Myocyte (in vitro differentiated cells): Measurements from ENCODE around the gene RCAN1. TPM values are rescaled to one million over a fixed set of nuclear protein-coding genes. Genes with fewer than 3 reads are reported as not detected.
A peak's percentile ranks its signal among the peaks of the same experiment; 100 is the strongest.

ENCODE experiments used
- DNase-seq: peaks from one replicate; pipeline ENCODE4 v3.0.0-alpha.2; 2012; ENCODE audit warnings: low read depth
- polyA plus RNA-seq: library from polyadenylated mRNA; unstranded; fragments of >200 nt; gene quantifications from one replicate; pipeline ENCODE4 v1.2.1, GENCODE V29; 2012; ENCODE audit warnings: missing spikeins
- total RNA-seq: library from RNA; depleted of rRNA; stranded (reverse); fragments of >200 nt; gene quantifications from 2 replicates; pipeline ENCODE4 v1.2.3, GENCODE V29; 2014

Gene RCAN1
- total RNA-seq = 23.8 and 40.2 TPM in 2 replicates
- polyA plus RNA-seq = 37.6 TPM

GRCh38 chr21:34614628-34615486 is at the start of gene RCAN1:
Gene RCAN1, minus strand, starts transcription at chr21:34615113. Its CDS starts 102 bp downstream, at chr21:34615011.
- DNase-seq = peak; percentile 97

GRCh38 chr21:34661848-34662247 is 46.9 kb upstream of the RCAN1 start:
- no peak for DNase-seq

- no peak for DNase-seq
Observed at GRCh38 chr21:34653522-34653921, 38.6 kb upstream of the RCAN1 start.

- no peak for DNase-seq
Observed at GRCh38 chr21:34651642-34652041, 36.7 kb upstream of the RCAN1 start.

GRCh38 chr21:34650861-34651431 is 36.0 kb upstream of the RCAN1 start:
- DNase-seq = no peak

GRCh38 chr21:34649400-34649799 is 34.5 kb upstream of the RCAN1 start:
- no peak for DNase-seq

- DNase-seq = no peak
Observed at GRCh38 chr21:34648739-34649297, 33.9 kb upstream of the RCAN1 start.

- no peak for DNase-seq
Observed at GRCh38 chr21:34647555-34647954, 32.6 kb upstream of the RCAN1 start.

GRCh38 chr21:34644825-34645224 is 29.9 kb upstream of the RCAN1 start:
- no peak for DNase-seq

GRCh38 chr21:34642211-34643075 is 27.5 kb upstream of the RCAN1 start:
- DNase-seq = peak; percentile 51

GRCh38 chr21:34640858-34641257 is 25.9 kb upstream of the RCAN1 start:
- DNase-seq = peak; percentile 46

- no peak for DNase-seq
Observed at GRCh38 chr21:34639882-34640788, 25.2 kb upstream of the RCAN1 start.

- DNase-seq = no peak
Observed at GRCh38 chr21:34639250-34639649, 24.3 kb upstream of the RCAN1 start.

- peak; percentile 52 for DNase-seq
Observed at GRCh38 chr21:34636961-34637360, 22.0 kb upstream of the RCAN1 start.

- no peak for DNase-seq
Observed at GRCh38 chr21:34635307-34635706, 20.4 kb upstream of the RCAN1 start.

GRCh38 chr21:34632498-34632897 is 17.6 kb upstream of the RCAN1 start:
- DNase-seq = no peak

GRCh38 chr21:34630536-34631143 is 15.7 kb upstream of the RCAN1 start:
- peak; percentile 72 for DNase-seq

GRCh38 chr21:34626131-34626530 is 11.2 kb upstream of the RCAN1 start:
- DNase-seq = no peak

GRCh38 chr21:34625030-34625593 is 10.2 kb upstream of the RCAN1 start:
- DNase-seq = no peak

- no peak for DNase-seq
Observed at GRCh38 chr21:34623516-34623915, 8.6 kb upstream of the RCAN1 start.
